HG03108 (cell line): ENCODE results near the gene POP5.
"Not testable (repeated sequence)": the region's sequence is repeated elsewhere in the genome, so short reads cannot be mapped to it uniquely, and the experiment has no call there.

Experiments used
- ATAC-seq: cut with Tn5 transposase; IDR thresholded peaks from one replicate; pipeline ENCODE4 v1.9.1; 2021; ENCODE audit warnings: moderate library complexity; ENCODE audit not compliant: unreplicated experiment

POP5 gene

GRCh38 chr12:120538281-120539156 lies 42.7 kb downstream of the POP5 start:
- ATAC-seq, result no peak

- ATAC-seq, result no peak
Measured at GRCh38 chr12:120537856-120538220, 43.4 kb downstream of the POP5 start.

DNA sequence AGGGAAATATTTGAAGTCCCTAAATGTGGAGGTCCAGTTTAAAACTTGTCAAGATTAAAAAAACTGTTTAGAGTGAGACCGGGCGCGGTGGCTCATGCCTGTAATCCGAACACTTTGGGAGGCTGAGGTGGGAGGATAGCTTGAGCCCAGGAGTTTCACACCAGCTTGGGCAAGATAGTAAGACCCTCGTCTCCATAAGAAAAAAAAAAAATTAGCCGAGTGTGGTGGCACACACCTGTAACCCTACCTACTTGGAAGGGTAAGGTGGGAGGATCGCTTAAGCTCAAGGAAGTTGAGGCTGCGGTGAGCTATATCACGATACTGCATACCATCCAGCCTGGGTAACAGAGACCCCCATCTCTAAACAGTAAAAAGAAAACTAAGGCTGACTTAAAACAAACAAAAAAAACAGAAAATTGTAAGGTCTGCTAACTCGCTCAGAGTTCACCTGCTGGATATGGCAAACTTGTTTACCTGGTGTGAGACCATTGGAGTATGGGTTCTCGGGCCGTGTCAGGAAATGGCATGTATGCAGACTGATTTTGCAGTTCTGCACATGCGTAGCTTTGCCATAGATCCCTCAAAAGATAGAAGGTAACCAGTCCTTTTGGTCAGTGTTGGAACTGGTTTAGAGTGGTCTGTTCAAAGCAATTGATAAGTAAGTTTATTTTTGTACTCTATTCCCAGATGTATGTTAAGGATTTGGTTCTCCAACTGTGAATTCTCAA lies 45.0 kb downstream of the POP5 start:
- no peak for ATAC-seq

- ATAC-seq, result peak; percentile 18
Measured at GRCh38 chr12:120534703-120535655, 46.2 kb downstream of the POP5 start.

DNA sequence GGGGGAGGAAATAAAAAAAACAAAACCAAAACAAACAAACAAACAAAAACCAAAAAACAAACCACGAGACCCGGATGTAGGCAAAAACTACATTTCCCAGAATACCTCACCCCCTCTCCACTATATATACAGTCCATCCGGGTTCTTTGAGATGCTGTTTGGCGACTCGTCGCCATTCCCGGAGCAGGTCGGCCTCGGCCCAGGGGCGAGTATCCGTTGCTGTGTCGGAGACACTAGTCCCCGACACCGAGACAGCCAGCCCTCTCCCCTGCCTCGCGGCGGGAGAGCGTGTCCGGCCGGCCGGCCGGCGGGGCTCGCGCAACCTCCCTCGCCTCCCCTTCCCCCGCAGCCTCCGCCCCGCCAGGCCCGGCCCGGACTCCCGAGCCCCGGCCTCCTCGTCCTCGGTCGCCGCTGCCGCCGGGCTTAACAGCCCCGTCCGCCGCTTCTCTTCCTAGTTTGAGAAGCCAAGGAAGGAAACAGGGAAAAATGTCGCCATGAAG lies 46.9 kb downstream of the POP5 start, which contains the start of gene RNF10:
TSS of gene RNF10 (plus strand) at position 154 of the 500 bp plus-strand sequence. CDS start 456 bp downstream, outside the sequence.
- peak; percentile 53 for ATAC-seq

DNA sequence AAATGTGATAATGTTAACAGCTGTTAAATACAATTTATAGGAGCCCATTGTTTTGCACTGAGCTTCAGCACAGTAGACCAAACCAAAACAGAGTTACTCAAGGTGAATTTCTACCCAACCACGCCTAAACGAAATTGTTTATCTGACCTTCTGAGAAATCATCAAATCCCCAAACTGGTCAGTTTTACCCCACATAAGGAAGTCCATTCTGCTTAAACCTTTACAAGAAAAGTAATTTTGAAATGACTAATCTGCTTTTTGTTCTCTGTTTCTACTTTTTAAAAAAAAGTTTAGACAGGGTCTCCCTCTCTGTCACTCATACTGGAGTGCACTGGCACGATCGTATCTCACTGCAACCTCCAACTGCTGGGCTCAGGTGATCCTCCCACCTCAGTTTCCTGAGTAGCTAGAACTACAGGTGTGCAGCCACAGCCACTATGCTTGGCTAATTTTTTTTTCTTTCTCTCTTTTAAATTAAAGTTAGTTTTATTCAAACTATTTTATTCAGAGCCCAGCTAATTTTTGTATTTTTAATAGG lies 48.4 kb downstream of the POP5 start:
- ATAC-seq, result no peak

DNA sequence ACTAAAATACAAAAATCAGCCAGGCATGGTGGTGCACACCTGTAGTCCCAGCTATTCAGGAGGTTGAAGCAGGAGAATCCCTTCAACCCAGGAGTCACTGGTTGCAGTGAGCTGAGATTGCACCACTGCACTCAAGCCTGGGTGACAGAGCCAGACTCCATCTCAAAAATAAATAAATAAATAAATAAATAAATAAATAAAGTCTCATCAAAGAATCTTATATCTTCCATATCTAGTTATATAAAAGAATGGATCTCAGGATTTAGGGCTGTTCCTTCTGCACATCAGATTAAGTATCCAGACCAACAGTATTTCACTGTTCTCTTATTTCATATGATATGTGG lies 50.8 kb downstream of the POP5 start:
- not testable (repeated sequence) for ATAC-seq

DNA sequence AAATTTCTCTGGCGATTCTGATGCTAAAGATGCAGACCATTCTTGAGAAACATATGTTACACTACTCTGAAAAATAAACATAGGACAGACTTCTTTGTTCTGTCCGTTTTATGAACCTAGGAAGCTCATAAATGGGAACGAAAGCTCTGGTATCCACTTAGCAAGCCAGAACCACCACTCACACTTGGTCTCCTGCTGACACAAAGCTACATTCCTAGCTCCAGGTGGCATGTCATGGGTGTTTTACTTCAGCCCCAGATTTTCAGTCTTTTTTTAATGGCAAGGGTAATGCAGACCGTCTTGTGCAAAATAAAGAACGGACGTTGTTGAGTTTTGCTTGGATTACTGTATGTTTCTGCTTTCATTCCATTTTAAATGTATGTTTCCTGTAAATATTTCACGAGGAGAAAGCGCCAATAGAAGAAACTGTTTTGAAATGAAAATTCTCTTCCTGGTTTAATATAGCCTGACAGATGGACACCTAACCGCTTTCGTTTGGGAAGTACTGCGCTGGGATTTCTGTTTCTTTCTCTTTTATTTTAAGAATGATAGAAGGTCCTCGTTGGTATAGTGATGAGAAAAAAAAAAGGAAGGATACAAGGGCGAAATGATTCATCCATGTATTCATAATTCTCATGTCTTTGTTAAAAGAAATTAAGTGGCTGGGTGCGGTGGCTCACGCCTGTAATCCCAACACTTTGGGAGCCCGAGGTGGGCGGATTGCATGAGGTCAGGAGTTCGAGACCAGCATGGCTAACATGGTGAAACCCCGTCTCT lies 51.4 kb downstream of the POP5 start:
- no peak for ATAC-seq

GRCh38 chr12:120528861-120529525 lies 52.2 kb downstream of the POP5 start, which contains the start of gene COQ5:
Gene COQ5 (minus strand): TSS chr12:120529158. CDS start chr12:120529141, 17 bp downstream.
- ATAC-seq, result peak; percentile 67
